Transverse colon (tissue), 4 donors: Measurements from ENCODE around the gene SMAD6. TPM values are rescaled to one million over a fixed set of nuclear protein-coding genes. Genes with fewer than 3 reads are reported as not detected.
A peak's percentile ranks its signal among the peaks of the same experiment; 100 is the strongest.

Source experiments
- DNase-seq: peaks from one replicate; pipeline ENCODE4 v3.0.0-alpha.2; 2019
- H3K27ac ChIP-seq, 4 donors: fragments of 200-600 bp; sonication (generic); 2 replicates each; pipeline ENCODE4 v1.5.1; 2016 to 2018; ENCODE audit warnings: inconsistent platforms in 4 of 4
- H3K27me3 ChIP-seq: fragments of 200-600 bp; sonication (generic); 2 replicates; pipeline ENCODE4 v1.5.1; 2017; ENCODE audit warnings: inconsistent platforms
- H3K36me3 ChIP-seq, 4 donors: fragments of 200-600 bp; sonication (generic); 2 replicates each; pipeline ENCODE4 v1.5.1; 2017 to 2019; ENCODE audit warnings: inconsistent platforms in 4 of 4
- H3K4me1 ChIP-seq, 4 donors: fragments of 200-600 bp; sonication (generic); 2 replicates each; pipeline ENCODE4 v1.5.1; 2017 to 2020; ENCODE audit warnings: inconsistent platforms in 4 of 4
- H3K4me3 ChIP-seq, 4 donors: fragments of 200-600 bp; sonication (generic); 1 replicate in 1 of 4; 2 replicates in 3 of 4; pipeline versions ENCODE4 v1.5.1 to v1.6.1; 2017 to 2019; ENCODE audit warnings: inconsistent platforms in 4 of 4
- H3K9me3 ChIP-seq, 2 donors: fragments of 200-600 bp; sonication (generic); 2 replicates each; pipeline ENCODE4 v1.5.1; 2017 to 2019; ENCODE audit warnings: inconsistent platforms in 2 of 2
- CTCF ChIP-seq, 5 experiments: fragments of 200-600 bp in 3 of 5; fragments of 450-650 bp in 2 of 5; sonication (generic) in 3 of 5; IDR thresholded peaks; 1 replicate in 2 of 5; 2 replicates in 3 of 5; pipeline ENCODE4 v1.5.1; 2016 to 2017; ENCODE audit warnings: antibody characterized with exemption in 5 of 5, inconsistent platforms in 3 of 5, mild to moderate bottlenecking in 2 of 5, moderate library complexity in 1 of 5
- EP300 ChIP-seq: sonication (generic); formaldehyde crosslinking; IDR thresholded peaks from one replicate; pipeline ENCODE4 v1.6.1; 2017; ENCODE audit warnings: antibody characterized with exemption, low read depth
- POLR2A ChIP-seq: fragments of 450-650 bp; IDR thresholded peaks from one replicate; pipeline ENCODE4 v1.6.1; 2016; ENCODE audit warnings: antibody characterized with exemption, mild to moderate bottlenecking, moderate library complexity
- POLR2AphosphoS5 ChIP-seq, 3 donors: sonication (generic); formaldehyde crosslinking; IDR thresholded peaks; one replicate each; pipeline ENCODE4 v1.6.1; 2016; ENCODE audit warnings: antibody characterized with exemption in 3 of 3
- WGBS, 2 donors: methylation state at CpG; one replicate each; pipeline ENCODE4 v1.1.5; 2018; ENCODE audit warnings: low coverage in 1 of 2; 5-methylcytosine and 5-hydroxymethylcytosine counted together
- in situ Hi-C, 4 donors: fragments of 200-750 bp; cut with MboI; loops; one replicate each; pipeline versions ENCODE4 v1.15.0 to v1.15.1; 2017; ENCODE audit warnings: low sequenced_read_pairs in 3 of 4, low pct_ligation_motif_present in 1 of 4, low pct_unique_long_range_greater_than_20kb in 1 of 4
- intact Hi-C: fragments of 100-400 bp; cut with DNase I; formaldehyde crosslinking; loops from one replicate; pipeline ENCODE4 v1.15.1; 2023; ENCODE audit warnings: low total_unique reads
- total RNA-seq, 4 donors: library from RNA; depleted of rRNA; stranded (reverse); fragments of >200 nt; gene quantifications; one replicate each; pipeline ENCODE4 v1.1.0, GENCODE V29; 2016

SMAD6 gene
- total RNA-seq, 4 donors from 2014 or later = 6.7 to 214 (median 9.3) TPM

GRCh38 chr15:66670762-66671580 is 31.1 kb upstream of the SMAD6 start:
- H3K4me3 ChIP-seq = no peak overlapping the region
- WGBS, 2 donors = 33 to 56% methylated on average over 9 to 18 of the region's 23 CpGs
- H3K36me3 ChIP-seq = no peaks in the 10 kb centered on the region
- intact Hi-C loops = no loop called here
- H3K27me3 ChIP-seq = no peaks in the 10 kb centered on the region
- in situ Hi-C loops = no loop called here
- H3K9me3 ChIP-seq = no peaks in the 10 kb centered on the region
- TF ChIP-seq EP300 (no peak), POLR2AphosphoS5 (IDR thresholded peaks at IDR 0.05) (peak in 1 of 3 donors; percentile 40), POLR2A (no peak)
- peak overlapping the region in 2 of 4 donors; percentile 46 to 71 for H3K27ac ChIP-seq
- peak; percentile 88 for DNase-seq
- H3K4me1 ChIP-seq = peaks cover 0 to 14% (median 5%) of the 10 kb centered on the region in 4 donors

- in situ Hi-C loops (no loop called here), intact Hi-C loops (no loop called here)
- H3K9me3 ChIP-seq = no peaks in the 10 kb centered on the region
- H3K4me3 ChIP-seq = no peak overlapping the region
- no peaks in the 10 kb centered on the region for H3K36me3 ChIP-seq
- TF ChIP-seq CTCF (IDR thresholded peaks at IDR 0.05) (no peak), POLR2A (no peak), POLR2AphosphoS5 (IDR thresholded peaks at IDR 0.05) (no peak), EP300 (no peak)
- WGBS, 2 donors = 69 to 76% methylated on average over 5 of the region's 5 CpGs
- H3K4me1 ChIP-seq = peaks cover 0 to 14% (median 5%) of the 10 kb centered on the region in 4 donors
- no peak for DNase-seq
- H3K27ac ChIP-seq = peak overlapping the region in 1 of 4 donors; percentile 53
- no peaks in the 10 kb centered on the region for H3K27me3 ChIP-seq
Observed at GRCh38 chr15:66672867-66673266, 29.2 kb upstream of the SMAD6 start.

GRCh38 chr15:66673410-66674322 is 28.4 kb upstream of the SMAD6 start:
- DNase-seq = peak; percentile 87
- Histone ChIP-seq H3K36me3 (no peaks in the 10 kb centered on the region), H3K27me3 (no peaks in the 10 kb centered on the region), H3K27ac (peak overlapping the region in 2 of 4 donors; percentile 29 to 53), H3K4me3 (no peak overlapping the region), H3K4me1 (peaks cover 0 to 14% (median 5%) of the 10 kb centered on the region in 4 donors), H3K9me3 (no peaks in the 10 kb centered on the region)
- intact Hi-C loops (no loop called here), in situ Hi-C loops (no loop called here)
- 57 to 83% methylated on average over 7 to 27 of the region's 27 CpGs for WGBS, 2 donors
- TF ChIP-seq POLR2AphosphoS5 (IDR thresholded peaks at IDR 0.05) = no peak
- no peak for TF ChIP-seq CTCF (IDR thresholded peaks at IDR 0.05)
- no peak for TF ChIP-seq EP300
- TF ChIP-seq POLR2A = no peak

- no peaks in the 10 kb centered on the region for H3K9me3 ChIP-seq
- peaks cover 0 to 14% (median 5%) of the 10 kb centered on the region in 4 donors for H3K4me1 ChIP-seq
- in situ Hi-C loops (no loop called here), intact Hi-C loops (no loop called here)
- TF ChIP-seq EP300 (no peak), POLR2A (no peak), CTCF (IDR thresholded peaks at IDR 0.05) (no peak), POLR2AphosphoS5 (IDR thresholded peaks at IDR 0.05) (no peak)
- H3K27me3 ChIP-seq = no peaks in the 10 kb centered on the region
- H3K36me3 ChIP-seq = no peaks in the 10 kb centered on the region
- DNase-seq = peak; percentile 66
- no peak overlapping the region for H3K27ac ChIP-seq
- no peak overlapping the region for H3K4me3 ChIP-seq
- 30 to 65% methylated on average over 2 to 4 of the region's 4 CpGs for WGBS, 2 donors
Observed at GRCh38 chr15:66674756-66675155, 27.3 kb upstream of the SMAD6 start.
